HG02763 (cell line): ENCODE measurements around the gene LMAN1L.
A peak's percentile ranks its signal among the peaks of the same experiment; 100 is the strongest.

Source experiments
- ATAC-seq: cut with Tn5 transposase; IDR thresholded peaks from one replicate; pipeline ENCODE4 v1.9.1; 2021; ENCODE audit warnings: mild to moderate bottlenecking, moderate library complexity; ENCODE audit not compliant: unreplicated experiment

The LMAN1L gene

GRCh38 chr15:74833376-74834107, 20.9 kb downstream of the LMAN1L start:
- no peak for ATAC-seq

- no peak for ATAC-seq
Measured at GRCh38 chr15:74835312-74835823, 22.7 kb downstream of the LMAN1L start.

GRCh38 chr15:74836846-74837245, 24.2 kb downstream of the LMAN1L start:
- ATAC-seq = no peak

GRCh38 chr15:74837482-74838136, 25.0 kb downstream of the LMAN1L start:
- ATAC-seq = no peak

GRCh38 chr15:74838137-74838516, 25.5 kb downstream of the LMAN1L start:
- ATAC-seq = no peak

- ATAC-seq = no peak
Measured at GRCh38 chr15:74838746-74839525, 26.3 kb downstream of the LMAN1L start.

GRCh38 chr15:74839526-74840395, 27.1 kb downstream of the LMAN1L start:
- ATAC-seq = no peak

- no peak for ATAC-seq
Measured at GRCh38 chr15:74840851-74841775, 28.5 kb downstream of the LMAN1L start.

- no peak for ATAC-seq
Measured at GRCh38 chr15:74841891-74842373, 29.3 kb downstream of the LMAN1L start.

- peak; percentile 80 for ATAC-seq
Measured at GRCh38 chr15:74842581-74843444, 30.2 kb downstream of the LMAN1L start, which contains the start of gene ULK3. Gene ULK3, minus strand, starts transcription at chr15:74843156. Its CDS starts 51 bp downstream, at chr15:74843105.

- no peak for ATAC-seq
Measured at GRCh38 chr15:74843445-74843828, 30.8 kb downstream of the LMAN1L start.

- ATAC-seq = no peak
Measured at GRCh38 chr15:74843891-74844299, 31.3 kb downstream of the LMAN1L start.

- ATAC-seq = no peak
Measured at GRCh38 chr15:74844319-74845207, 31.9 kb downstream of the LMAN1L start.

GRCh38 chr15:74845208-74845568, 32.6 kb downstream of the LMAN1L start:
- no peak for ATAC-seq

- no peak for ATAC-seq
Measured at GRCh38 chr15:74845581-74845980, 32.9 kb downstream of the LMAN1L start.

- ATAC-seq = no peak
Measured at GRCh38 chr15:74847432-74847831, 34.8 kb downstream of the LMAN1L start.

- no peak for ATAC-seq
Measured at GRCh38 chr15:74850393-74850792, 37.8 kb downstream of the LMAN1L start.
